Esophagus muscularis mucosa (tissue), 4 donors: ENCODE data around the gene STARD9. TPM values are rescaled to one million over a fixed set of nuclear protein-coding genes. Genes with fewer than 3 reads are reported as not detected.
A peak's percentile ranks its signal among the peaks of the same experiment; 100 is the strongest.
"Not testable (repeated sequence)": the region's sequence is repeated elsewhere in the genome, so short reads cannot be mapped to it uniquely, and the experiment has no call there.

ENCODE experiments used
- DNase-seq: peaks from one replicate; pipeline ENCODE4 v3.0.0-alpha.2; 2017; ENCODE audit errors: extremely low spot score
- H3K27ac ChIP-seq, 4 donors: fragments of 200-600 bp; sonication (generic); replicated peaks in 1 of 4; 1 replicate in 3 of 4; 2 replicates in 1 of 4; pipeline ENCODE4 v1.5.1; 2016 to 2019; ENCODE audit warnings: mild to moderate bottlenecking in 1 of 4
- H3K27me3 ChIP-seq, 4 donors: fragments of 200-600 bp; sonication (generic); one replicate each; pipeline versions ENCODE4 v1.5.1 to v1.6.0; 2016 to 2019
- H3K36me3 ChIP-seq, 4 donors: fragments of 200-600 bp; sonication (generic); one replicate each; pipeline ENCODE4 v1.5.1; 2016 to 2019
- H3K4me1 ChIP-seq, 4 donors: fragments of 200-600 bp; sonication (generic); one replicate each; pipeline ENCODE4 v1.5.1; 2016 to 2019
- H3K4me3 ChIP-seq, 4 donors: fragments of 200-600 bp; sonication (generic); 1 replicate in 2 of 4; 2 replicates in 2 of 4; pipeline ENCODE4 v1.5.1; 2016 to 2019; ENCODE audit warnings: mild to moderate bottlenecking in 4 of 4, moderate library complexity in 1 of 4
- H3K9me3 ChIP-seq, 4 donors: fragments of 200-600 bp; sonication (generic); 1 replicate in 3 of 4; 2 replicates in 1 of 4; pipeline ENCODE4 v1.5.1; 2016 to 2019
- CTCF ChIP-seq, 3 experiments: fragments of 200-600 bp in 2 of 3; fragments of 450-650 bp in 1 of 3; sonication (generic) in 2 of 3; IDR thresholded peaks; one replicate each; pipeline ENCODE4 v1.5.1; 2017 to 2019; ENCODE audit warnings: antibody characterized with exemption in 3 of 3, mild to moderate bottlenecking in 2 of 3, moderate library complexity in 1 of 3
- EP300 ChIP-seq: sonication (generic); formaldehyde crosslinking; IDR thresholded peaks from one replicate; pipeline ENCODE4 v1.6.1; 2017; ENCODE audit warnings: antibody characterized with exemption
- POLR2A ChIP-seq: fragments of 450-650 bp; IDR thresholded peaks from one replicate; pipeline ENCODE4 v1.6.1; 2017; ENCODE audit warnings: antibody characterized with exemption, moderate library complexity, mild to moderate bottlenecking, low read depth
- POLR2AphosphoS5 ChIP-seq, 2 donors: sonication (generic); formaldehyde crosslinking; IDR thresholded peaks; one replicate each; pipeline ENCODE4 v1.6.1; 2017; ENCODE audit warnings: antibody characterized with exemption in 2 of 2
- WGBS: methylation state at CpG from one replicate; pipeline ENCODE4 v1.1.5; 2018; 5-methylcytosine and 5-hydroxymethylcytosine counted together
- intact Hi-C: fragments of 100-400 bp; cut with DNase I; formaldehyde crosslinking; loops from one replicate; pipeline ENCODE4 v1.15.1; 2023
- total RNA-seq, 4 donors: library from RNA; depleted of rRNA; stranded (reverse); fragments of >200 nt; gene quantifications; one replicate each; pipeline versions ENCODE4 v1.1.0 to v1.2.1, GENCODE V29; 2016

STARD9 gene
- total RNA-seq, 4 donors from 2014 or later: 14.2 to 46.9 (median 33.3) TPM

- intact Hi-C loops: no loop called here
- H3K36me3 ChIP-seq: peaks cover 3 to 11% (median 7%) of the 10 kb centered on the region in 4 donors
Observed at GRCh38 chr15:42553554-42553953, 21.9 kb upstream of the STARD9 start.

GRCh38 chr15:42556550-42557207 lies 18.7 kb upstream of the STARD9 start:
- H3K27me3 ChIP-seq, intact Hi-C loops, H3K4me3 ChIP-seq, H3K27ac ChIP-seq, H3K4me1 ChIP-seq, H3K9me3 ChIP-seq, DNase-seq: not testable (repeated sequence)
- 96% methylated on average over 12 of the region's 12 CpGs for WGBS
- H3K36me3 ChIP-seq: peaks cover 20 to 39% (median 35%) of the 10 kb centered on the region in 4 donors

More at GRCh38 chr15:42553554-42553953, 21.9 kb upstream of the STARD9 start:
- H3K9me3 ChIP-seq: no peaks in the 10 kb centered on the region
- H3K27me3 ChIP-seq: no peaks in the 10 kb centered on the region
- H3K27ac ChIP-seq: no peak overlapping the region
- H3K4me1 ChIP-seq: peaks cover 13 to 16% (median 14%) of the 10 kb centered on the region in 4 donors
- DNase-seq: no peak
- H3K4me3 ChIP-seq: no peak overlapping the region
- TF ChIP-seq EP300 (no peak), POLR2A (no peak), CTCF (IDR thresholded peaks at IDR 0.05) (no peak), POLR2AphosphoS5 (IDR thresholded peaks at IDR 0.05) (no peak)
- WGBS: 92% methylated on average over 1 of the region's 1 CpG

GRCh38 chr15:42558739-42559138 lies 16.7 kb upstream of the STARD9 start:
- no peaks in the 10 kb centered on the region for H3K27me3 ChIP-seq
- intact Hi-C loops: no loop called here
- no peak for DNase-seq
- no peak for TF ChIP-seq CTCF (IDR thresholded peaks at IDR 0.05)
- no peak for TF ChIP-seq POLR2AphosphoS5 (IDR thresholded peaks at IDR 0.05)
- TF ChIP-seq EP300: no peak
- no peak for TF ChIP-seq POLR2A
- peaks cover 22 to 55% (median 52%) of the 10 kb centered on the region in 4 donors for H3K36me3 ChIP-seq
- H3K27ac ChIP-seq: no peak overlapping the region
- H3K9me3 ChIP-seq: no peaks in the 10 kb centered on the region
- no peaks in the 10 kb centered on the region for H3K4me1 ChIP-seq
- no peak overlapping the region for H3K4me3 ChIP-seq
- 95% methylated on average over 3 of the region's 3 CpGs for WGBS

- H3K9me3 ChIP-seq: no peaks in the 10 kb centered on the region
- no peaks in the 10 kb centered on the region for H3K27me3 ChIP-seq
- intact Hi-C loops: no loop called here
- TF ChIP-seq EP300 (no peak), CTCF (IDR thresholded peaks at IDR 0.05) (no peak)
- no peak for DNase-seq
- peak overlapping the region; percentile 93 to 98 (median 96) for H3K27ac ChIP-seq
- WGBS: 6% methylated on average over 10 of the region's 16 CpGs
- H3K4me3 ChIP-seq: peak overlapping the region; percentile 84 to 98 (median 85)
- H3K4me1 ChIP-seq: peaks cover 22 to 56% (median 54%) of the 10 kb centered on the region in 4 donors
- H3K36me3 ChIP-seq: no peaks in the 10 kb centered on the region
Observed at GRCh38 chr15:42576040-42576594, 711 bp downstream of the STARD9 start.

GRCh38 chr15:42576776-42577175 lies 1.4 kb downstream of the STARD9 start:
- intact Hi-C loops: no loop called here

More at GRCh38 chr15:42576776-42577175, 1.4 kb downstream of the STARD9 start:
- H3K27me3 ChIP-seq: no peaks in the 10 kb centered on the region
- no peaks in the 10 kb centered on the region for H3K9me3 ChIP-seq
- H3K36me3 ChIP-seq: no peaks in the 10 kb centered on the region
- no peak for TF ChIP-seq POLR2AphosphoS5 (IDR thresholded peaks at IDR 0.05)
- TF ChIP-seq CTCF (IDR thresholded peaks at IDR 0.05): no peak
- no peak for TF ChIP-seq POLR2A
- TF ChIP-seq EP300: no peak
- H3K4me3 ChIP-seq: peak overlapping the region; percentile 84 to 98 (median 85)
- H3K4me1 ChIP-seq: peaks cover 26 to 61% (median 59%) of the 10 kb centered on the region in 4 donors
- WGBS: 67% methylated on average over 1 of the region's 1 CpG
- no peak for DNase-seq
- peak overlapping the region; percentile 93 to 98 (median 96) for H3K27ac ChIP-seq
